Ovary (tissue), 9 donors: ENCODE results near the gene RPA3. TPM values are rescaled to one million over a fixed set of nuclear protein-coding genes. Genes with fewer than 3 reads are reported as not detected.

Experiments
- DNase-seq, 5 donors: peaks; one replicate each; pipeline ENCODE4 v3.0.0-alpha.2; 2019 to 2020
- H3K27ac ChIP-seq, 2 donors: fragments of 200-600 bp; one replicate each; pipeline versions ENCODE4 v1.5.1 to v1.8.0; 2019 to 2022
- H3K27me3 ChIP-seq: fragments of 200-600 bp; one replicate; pipeline ENCODE4 v1.8.0; 2022
- H3K36me3 ChIP-seq: fragments of 200-600 bp; sonication (generic); one replicate; pipeline ENCODE4 v1.5.1; 2019
- H3K4me1 ChIP-seq: one replicate; pipeline ENCODE4 v1.8.1; 2013; ENCODE audit warnings: mild to moderate bottlenecking, moderate library complexity; ENCODE audit not compliant: insufficient read depth
- H3K4me3 ChIP-seq: fragments of 200-600 bp; sonication (generic); one replicate; pipeline ENCODE4 v1.5.1; 2017
- H3K9me3 ChIP-seq, 2 donors: fragments of 200-600 bp in 1 of 2; sonication (generic) in 1 of 2; one replicate each; pipeline versions ENCODE4 v1.5.1 to v1.8.1; 2013 to 2019; ENCODE audit warnings: mild to moderate bottlenecking in 1 of 2, moderate library complexity in 1 of 2
- CTCF ChIP-seq, 3 donors: fragments of 450-650 bp in 2 of 3; fragments of 200-600 bp in 1 of 3; IDR thresholded peaks; one replicate each; pipeline versions ENCODE4 v1.5.1 to v1.8.0; 2016 to 2022; ENCODE audit warnings: antibody characterized with exemption in 3 of 3, mild to moderate bottlenecking in 1 of 3
- EP300 ChIP-seq: sonication (generic); formaldehyde crosslinking; IDR thresholded peaks from one replicate; pipeline ENCODE4 v1.6.1; 2017; ENCODE audit warnings: antibody characterized with exemption
- POLR2A ChIP-seq: fragments of 450-650 bp; IDR thresholded peaks from one replicate; pipeline ENCODE4 v1.6.1; 2017; ENCODE audit warnings: antibody characterized with exemption, mild to moderate bottlenecking, moderate library complexity
- WGBS, 3 donors: extraction: QIAGEN DNeasy Blood & Tissue Kit in 1 of 3; methylation state at CpG; one replicate each; pipeline versions ENCODE4 v1.1.5 to v1.1.7; 2013 to 2017; 5-methylcytosine and 5-hydroxymethylcytosine counted together
- intact Hi-C, 4 donors: fragments of 100-400 bp; cut with DNase I; formaldehyde crosslinking; loops; one replicate each; pipeline versions ENCODE4 v1.11.0 to v1.15.1; 2022 to 2023
- polyA plus RNA-seq, 2 donors: library from polyadenylated mRNA; stranded (reverse); fragments of 200-250 nt in 1 of 2; fragments of 350-450 nt in 1 of 2; fragmentation: Illumina TruSeq in 1 of 2; extraction: RNeasy Lipid Tissue Mini Kit (QIAGEN cat#74804) in 1 of 2; gene quantifications; one replicate each; pipeline ENCODE4 v1.2.3, GENCODE V29; 2013 to 2014
- total RNA-seq, 7 donors: library from RNA; depleted of rRNA in 2 of 7; stranded (reverse); fragments of >200 nt in 2 of 7; fragmentation: NEBNext Ultra II Directional in 3 of 7; extraction: Animal tissue kit (Norgen Biotek cat#: 25700) in 3 of 7; gene quantifications; one replicate each; pipeline versions ENCODE4 v1.1.0 to v1.2.4, GENCODE V29; 2016 to 2023
- donor health status: DM: no; HTN: no; CAD: no; lungs with moderate emphysema.
- donor health status: DM: no; HTN: no; CAD: no.
- donor health status: Bipolar disorder and iron deficiency.
- donor health status: DM: yes; HTN: yes; CAD: no.
- donor health status: DM: no; HTN: no; CAD: no.
- donor health status: DM: yes; HTN: yes; CAD: no.

The RPA3 gene
- total and polyA plus RNA-seq, 9 donors: 8.6 to 28.6 (median 17.8) TPM

- Histone ChIP-seq H3K36me3 (no peaks in the 10 kb centered on the region), H3K9me3 (no peaks in the 10 kb centered on the region), H3K4me1 (peaks cover 3% of the 10 kb centered on the region), H3K27me3 (no peaks in the 10 kb centered on the region), H3K27ac (no peak overlapping the region), H3K4me3 (no peak overlapping the region)
- intact Hi-C loops: no loop called here
- no peak for TF ChIP-seq CTCF (IDR thresholded peaks at IDR 0.05)
- no peak for TF ChIP-seq POLR2A
- TF ChIP-seq EP300: no peak
- 54 to 70% (median 56%) methylated on average over 4 of the region's 4 CpGs for WGBS, 3 donors
- DNase-seq: no peak
Observed at GRCh38 chr7:7732621-7733281, 14.3 kb upstream of the RPA3 start.

GRCh38 chr7:7731732-7732131 lies 13.3 kb upstream of the RPA3 start:
- H3K27me3 ChIP-seq: no peaks in the 10 kb centered on the region
- H3K4me3 ChIP-seq: no peak overlapping the region
- DNase-seq: no peak
- no peaks in the 10 kb centered on the region for H3K36me3 ChIP-seq
- TF ChIP-seq CTCF (IDR thresholded peaks at IDR 0.05): no peak
- TF ChIP-seq EP300: no peak
- no peak for TF ChIP-seq POLR2A
- H3K9me3 ChIP-seq: no peaks in the 10 kb centered on the region
- H3K27ac ChIP-seq: no peak overlapping the region
- H3K4me1 ChIP-seq: peaks cover 3% of the 10 kb centered on the region
- intact Hi-C loops: no loop called here

- 93 to 98% (median 95%) methylated on average over 5 of the region's 5 CpGs for WGBS, 3 donors
Observed at GRCh38 chr7:7720750-7721621, 2.6 kb upstream of the RPA3 start.

GRCh38 chr7:7720193-7720592 lies 1.8 kb upstream of the RPA3 start:
- intact Hi-C loops: no loop called here
- no peaks in the 10 kb centered on the region for H3K36me3 ChIP-seq
- DNase-seq: no peak
- H3K27ac ChIP-seq: no peak overlapping the region
- no peaks in the 10 kb centered on the region for H3K9me3 ChIP-seq
- 85 to 100% (median 93%) methylated on average over 1 of the region's 1 CpG for WGBS, 3 donors
- TF ChIP-seq EP300: no peak
- TF ChIP-seq POLR2A: no peak
- TF ChIP-seq CTCF (IDR thresholded peaks at IDR 0.05): no peak
- no peaks in the 10 kb centered on the region for H3K4me1 ChIP-seq
- H3K4me3 ChIP-seq: no peak overlapping the region
- no peaks in the 10 kb centered on the region for H3K27me3 ChIP-seq

More at GRCh38 chr7:7720750-7721621, 2.6 kb upstream of the RPA3 start:
- Histone ChIP-seq H3K4me3 (no peak overlapping the region), H3K27ac (no peak overlapping the region), H3K4me1 (no peaks in the 10 kb centered on the region), H3K27me3 (no peaks in the 10 kb centered on the region), H3K9me3 (no peaks in the 10 kb centered on the region), H3K36me3 (no peaks in the 10 kb centered on the region)
- TF ChIP-seq EP300: no peak
- no peak for TF ChIP-seq POLR2A
- TF ChIP-seq CTCF (IDR thresholded peaks at IDR 0.05): no peak
- DNase-seq: no peak
- intact Hi-C loops: no loop called here
